GM18873 (cell line): ENCODE measurements around the gene YIPF3.
"Not testable (repeated sequence)": the region's sequence is repeated elsewhere in the genome, so short reads cannot be mapped to it uniquely, and the experiment has no call there.

Source experiments
- ATAC-seq: cut with Tn5 transposase; IDR thresholded peaks from one replicate; pipeline ENCODE4 v1.9.1; 2021; ENCODE audit warnings: mild to moderate bottlenecking, moderate library complexity, moderate number of reproducible peaks; ENCODE audit not compliant: unreplicated experiment, low FRiP score

Gene YIPF3

DNA sequence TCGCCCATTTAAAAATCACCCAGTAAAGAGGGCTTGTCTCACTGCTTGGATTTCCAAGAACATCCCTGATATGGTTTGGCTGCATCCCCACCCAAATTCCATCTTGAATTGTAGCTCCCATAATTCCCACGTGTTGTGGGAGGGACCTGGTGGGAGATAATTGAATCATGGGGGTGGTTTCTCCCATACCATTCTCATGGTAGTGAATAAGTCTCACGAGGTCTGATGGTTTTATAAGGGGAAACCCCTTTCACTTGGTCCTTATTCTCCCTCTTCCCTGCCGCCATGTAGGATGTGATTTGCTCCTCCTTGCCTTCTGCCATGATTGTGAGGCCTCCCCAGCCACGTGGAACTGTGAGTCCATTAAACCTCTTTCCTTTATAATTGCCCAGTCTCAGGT, 49.5 kb downstream of the YIPF3 start:
- ATAC-seq: not testable (repeated sequence)

DNA sequence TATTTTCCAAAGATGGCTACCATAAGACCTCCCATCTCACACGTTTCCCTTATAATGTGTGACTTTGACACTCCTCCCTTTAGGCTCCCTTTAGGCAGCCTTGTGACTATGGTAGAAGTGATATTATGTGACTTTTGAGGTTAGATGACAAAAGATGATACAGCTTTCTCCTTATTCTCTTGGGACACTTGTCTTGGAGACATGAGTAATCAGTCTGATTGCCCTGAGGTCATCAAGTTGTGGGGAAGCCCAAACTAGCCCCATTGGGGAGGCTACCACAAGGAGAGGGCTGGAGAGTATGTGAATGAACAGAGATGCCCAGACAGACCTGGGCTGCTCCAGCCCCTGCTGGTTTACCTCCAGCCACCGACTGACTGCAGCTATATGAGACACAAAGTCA, 50.8 kb downstream of the YIPF3 start:
- no peak for ATAC-seq

DNA sequence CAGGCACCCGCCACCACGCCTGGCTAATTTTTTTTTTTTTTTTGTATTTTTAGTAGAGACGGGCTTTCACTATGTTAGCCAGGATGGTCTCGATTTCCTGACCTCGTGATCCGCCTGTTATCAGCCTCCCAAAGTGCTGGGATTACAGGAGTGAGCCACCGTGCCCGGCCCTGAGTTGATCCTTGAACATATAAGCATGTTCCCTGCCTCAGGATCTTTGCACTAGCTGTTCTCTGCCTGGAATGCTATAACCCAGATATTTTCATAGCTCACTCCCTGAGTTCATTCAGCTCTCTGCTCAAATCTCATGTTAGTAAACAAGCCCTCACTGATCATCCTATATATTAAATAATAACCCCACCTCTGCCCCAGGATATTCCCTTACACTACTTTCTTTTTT, 52.4 kb downstream of the YIPF3 start:
- no peak for ATAC-seq

DNA sequence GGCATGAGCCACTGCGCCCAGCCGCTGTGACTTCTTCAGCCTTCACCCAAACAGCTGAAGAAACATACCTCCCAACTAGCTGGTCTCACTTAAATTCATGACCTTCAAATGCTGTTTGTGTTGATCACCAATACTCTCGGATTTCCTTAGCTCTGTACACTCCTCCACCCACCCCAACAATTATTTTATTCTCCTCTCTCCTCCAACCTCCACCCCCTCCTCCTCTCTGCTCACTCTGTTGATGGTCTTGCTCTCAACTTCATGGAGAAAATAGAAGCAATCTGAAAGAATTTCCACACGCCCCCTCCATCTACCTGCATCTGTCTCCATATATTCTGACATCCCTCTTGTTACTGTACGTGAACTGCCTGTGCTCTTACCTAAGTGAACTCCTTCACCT, 54.8 kb downstream of the YIPF3 start:
- no peak for ATAC-seq
